Astrocyte of the cerebellum (primary cell): Measurements from ENCODE around the gene DYTN.

ENCODE experiments used
- DNase-seq: peaks from one replicate; pipeline ENCODE4 v3.0.0-alpha.2; 2011; ENCODE audit warnings: low read depth
- H3K4me3 ChIP-seq: 2 replicates; pipeline ENCODE4 v1.5.1; 2011; ENCODE audit warnings: mild to moderate bottlenecking, low read depth, low read length, moderate library complexity
- CTCF ChIP-seq: IDR thresholded peaks from 2 replicates; pipeline ENCODE4 v1.5.1; 2012; ENCODE audit warnings: low read length, low read depth, moderate library complexity, mild to moderate bottlenecking; ENCODE audit errors: missing control alignments
- in situ Hi-C: cut with HindIII; loops from 2 replicates; pipeline ENCODE4 v1.10.0; 2017; ENCODE audit warnings: low sequenced_read_pairs

The DYTN gene

DNA sequence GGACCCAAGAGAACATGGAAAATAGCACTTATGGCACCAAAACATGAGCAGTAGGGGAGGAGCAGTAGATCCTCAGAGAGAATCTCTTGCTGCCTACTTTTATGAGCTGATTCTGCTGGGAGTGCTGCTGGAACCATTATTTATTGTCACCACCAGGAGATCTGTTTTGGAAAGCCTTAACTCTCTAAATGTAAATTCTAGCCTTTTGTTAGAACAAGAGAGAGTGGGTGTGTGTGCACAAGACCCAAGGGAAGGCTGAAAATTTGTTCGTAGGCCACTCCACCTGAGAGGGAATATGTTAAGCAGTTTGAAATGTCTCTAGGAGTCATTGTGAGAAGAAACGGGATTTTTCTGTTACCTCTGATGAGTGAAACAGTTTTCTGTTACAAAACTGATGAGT, 92.1 kb downstream of the DYTN start:
- in situ Hi-C loops, result no loop called here
- DNase-seq, result no peak
- no peak overlapping the region for H3K4me3 ChIP-seq
- no peak for TF ChIP-seq CTCF

DNA sequence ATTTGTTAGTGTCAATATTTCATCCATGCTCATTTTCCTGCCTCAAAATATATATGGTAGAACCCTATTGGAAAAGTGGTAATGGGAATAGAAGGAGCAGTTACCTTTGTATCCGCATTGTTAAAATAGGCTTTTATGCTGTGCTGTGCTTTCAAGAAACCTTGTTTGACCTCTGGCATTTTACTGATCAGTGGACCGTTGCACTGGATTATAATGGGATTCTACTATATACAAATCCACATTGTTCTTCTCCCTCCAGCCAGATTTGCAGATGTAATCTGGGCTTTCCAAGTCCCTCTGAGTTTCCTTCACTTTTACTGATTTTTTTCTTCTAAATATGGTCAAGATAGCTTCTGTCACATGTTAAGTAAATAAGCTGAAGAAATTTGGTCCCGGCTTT, 99.2 kb downstream of the DYTN start:
- DNase-seq, result no peak
- H3K4me3 ChIP-seq, result no peak overlapping the region
- in situ Hi-C loops, result no loop called here
- no peak for TF ChIP-seq CTCF

GRCh38 chr2:206616151-206616550, 102.0 kb downstream of the DYTN start:
- no peak for TF ChIP-seq CTCF
- DNase-seq, result no peak
- in situ Hi-C loops, result no loop called here
- H3K4me3 ChIP-seq, result no peak overlapping the region

DNA sequence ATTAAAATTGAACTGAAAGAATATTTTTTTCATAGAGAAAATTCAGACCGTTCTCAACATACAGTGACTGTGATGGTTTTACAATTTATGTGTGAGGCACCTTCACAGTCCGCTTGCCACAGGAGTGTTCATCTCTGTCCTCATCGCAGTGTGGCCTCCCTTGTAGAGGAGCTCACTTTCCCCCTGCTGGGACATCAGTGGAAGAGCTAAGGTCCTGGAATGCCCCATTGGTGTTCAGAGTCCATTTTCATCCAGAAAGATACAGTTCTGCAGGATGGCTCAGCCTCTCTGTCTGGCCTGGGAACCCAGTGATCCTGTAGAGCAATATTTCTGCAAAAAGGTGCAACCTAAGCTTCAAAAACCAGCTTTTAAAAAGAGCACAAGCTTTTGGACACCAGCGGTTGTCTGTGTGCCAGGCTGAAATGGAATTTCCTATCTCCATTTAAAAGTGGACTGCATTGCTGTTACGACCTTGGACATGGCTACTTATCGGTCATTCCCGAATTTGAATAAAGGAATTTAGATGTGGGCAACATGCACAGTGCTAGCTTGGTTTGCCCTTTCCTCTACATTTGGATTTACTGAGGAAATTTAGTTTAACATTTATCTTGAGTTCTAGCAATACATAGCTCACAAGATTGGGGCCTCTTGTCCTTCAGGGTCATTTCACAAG, 102.6 kb downstream of the DYTN start:
- H3K4me3 ChIP-seq, result no peak overlapping the region
- DNase-seq, result no peak
- in situ Hi-C loops, result no loop called here
- no peak for TF ChIP-seq CTCF

DNA sequence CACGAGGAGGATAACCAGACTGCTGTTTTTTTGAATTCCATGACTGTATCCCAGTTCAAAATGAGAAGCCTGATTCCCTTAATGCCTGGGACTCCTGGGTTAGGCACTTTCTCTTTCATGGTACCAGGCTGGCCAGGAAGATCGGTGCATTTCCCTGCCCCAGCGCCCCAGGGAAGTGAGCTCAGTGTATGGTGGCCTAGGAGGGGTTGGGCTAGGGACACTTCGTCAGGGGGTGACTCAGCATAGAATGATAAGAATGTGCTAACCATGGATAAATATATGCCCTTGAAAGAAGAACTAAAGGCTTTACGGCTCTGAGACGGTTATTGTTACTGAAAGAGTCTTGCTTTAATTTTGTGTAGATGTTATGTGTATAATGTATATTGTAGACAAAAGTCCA, 103.4 kb downstream of the DYTN start:
- in situ Hi-C loops, result no loop called here
- TF ChIP-seq CTCF, result no peak
- no peak overlapping the region for H3K4me3 ChIP-seq
- no peak for DNase-seq

DNA sequence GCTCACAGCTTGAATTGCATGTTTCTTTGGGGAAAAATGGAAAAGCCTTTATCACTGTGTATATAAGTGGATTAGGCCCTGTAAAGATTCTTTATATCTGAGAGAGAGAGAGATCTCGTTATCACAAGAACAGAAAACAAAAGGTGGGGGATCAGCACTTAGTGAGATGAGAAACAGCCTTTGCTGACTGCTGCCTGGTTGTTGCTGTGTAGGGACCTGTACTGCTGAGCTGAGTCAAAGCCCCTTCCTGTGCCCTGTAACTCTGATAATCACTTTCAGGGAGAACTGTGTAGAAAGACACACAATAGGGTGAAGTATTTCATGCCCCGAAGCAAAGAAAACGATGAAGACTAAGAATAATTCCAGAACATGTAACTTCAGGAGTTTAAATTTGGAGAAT, 106.5 kb downstream of the DYTN start:
- no peak for TF ChIP-seq CTCF
- DNase-seq, result no peak
- in situ Hi-C loops, result no loop called here
- no peak overlapping the region for H3K4me3 ChIP-seq
